Measurements from ENCODE around the gene NOL11. TPM values are rescaled to one million over a fixed set of nuclear protein-coding genes. Genes with fewer than 3 reads are reported as not detected.

The NOL11 gene
- total and polyA plus RNA-seq, 12 donors = 21.7 to 44.8 (median 24.7) TPM

DNA sequence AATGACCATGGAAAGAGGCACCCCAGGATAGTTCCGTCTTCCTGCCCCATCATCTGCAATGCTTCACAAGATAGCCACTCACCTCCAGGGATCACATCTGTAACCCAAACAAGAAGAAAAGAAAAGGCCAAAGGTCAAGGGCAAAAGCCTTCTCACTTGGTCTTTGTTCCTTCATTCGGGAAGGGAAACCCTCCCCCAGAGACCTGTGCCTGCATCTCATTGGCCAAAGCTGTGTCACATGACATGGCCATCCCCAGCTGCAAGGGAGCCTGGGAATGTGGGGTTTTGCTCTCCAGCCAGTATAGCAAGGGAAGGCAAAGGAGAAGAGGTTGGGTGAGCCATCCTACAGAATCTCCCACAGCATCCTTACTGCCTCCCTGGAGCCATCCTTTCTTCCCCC lies 47.9 kb downstream of the NOL11 start:
- 87 to 88% methylated on average over 2 of the region's 2 CpGs for WGBS, 2 donors
- H3K4me1 ChIP-seq = no peaks in the 10 kb centered on the region
- H3K27me3 ChIP-seq = no peaks in the 10 kb centered on the region
- ATAC-seq = no peak
- no peaks in the 10 kb centered on the region for H3K36me3 ChIP-seq
- H3K4me3 ChIP-seq = no peak overlapping the region
- intact Hi-C loops (cut with DNase I) = no loop called here
- TF ChIP-seq, protein P1, sequence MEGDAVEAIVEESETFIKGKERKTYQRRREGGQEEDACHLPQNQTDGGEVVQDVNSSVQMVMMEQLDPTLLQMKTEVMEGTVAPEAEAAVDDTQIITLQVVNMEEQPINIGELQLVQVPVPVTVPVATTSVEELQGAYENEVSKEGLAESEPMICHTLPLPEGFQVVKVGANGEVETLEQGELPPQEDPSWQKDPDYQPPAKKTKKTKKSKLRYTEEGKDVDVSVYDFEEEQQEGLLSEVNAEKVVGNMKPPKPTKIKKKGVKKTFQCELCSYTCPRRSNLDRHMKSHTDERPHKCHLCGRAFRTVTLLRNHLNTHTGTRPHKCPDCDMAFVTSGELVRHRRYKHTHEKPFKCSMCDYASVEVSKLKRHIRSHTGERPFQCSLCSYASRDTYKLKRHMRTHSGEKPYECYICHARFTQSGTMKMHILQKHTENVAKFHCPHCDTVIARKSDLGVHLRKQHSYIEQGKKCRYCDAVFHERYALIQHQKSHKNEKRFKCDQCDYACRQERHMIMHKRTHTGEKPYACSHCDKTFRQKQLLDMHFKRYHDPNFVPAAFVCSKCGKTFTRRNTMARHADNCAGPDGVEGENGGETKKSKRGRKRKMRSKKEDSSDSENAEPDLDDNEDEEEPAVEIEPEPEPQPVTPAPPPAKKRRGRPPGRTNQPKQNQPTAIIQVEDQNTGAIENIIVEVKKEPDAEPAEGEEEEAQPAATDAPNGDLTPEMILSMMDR (IDR thresholded peaks at IDR 0.05) = no peak
- no peaks in the 10 kb centered on the region for H3K9me3 ChIP-seq
- DNase-seq = no peak
- no peak overlapping the region for H3K27ac ChIP-seq

DNA sequence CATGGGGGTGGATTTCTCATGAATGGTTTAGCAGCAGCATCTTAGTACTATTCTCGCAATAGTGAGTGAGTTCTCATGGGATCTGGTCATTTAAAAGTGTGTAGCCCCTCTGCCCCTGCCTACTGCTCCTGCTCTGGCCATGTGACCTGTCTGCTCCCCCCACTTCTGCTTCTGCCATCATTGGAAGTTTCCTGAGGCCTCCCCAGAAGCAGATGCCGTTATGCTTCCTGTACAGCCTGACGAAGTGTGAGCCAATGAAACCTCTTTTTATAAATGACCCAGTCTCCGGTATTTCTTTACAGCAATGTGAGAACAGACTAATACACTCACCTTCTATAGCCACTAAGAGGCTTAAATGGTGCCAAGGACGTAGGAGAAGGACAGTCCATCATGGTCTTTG lies 51.5 kb downstream of the NOL11 start:
- H3K4me1 ChIP-seq = no peaks in the 10 kb centered on the region
- H3K27ac ChIP-seq = no peak overlapping the region
- H3K4me3 ChIP-seq = no peak overlapping the region
- no peaks in the 10 kb centered on the region for H3K9me3 ChIP-seq
- TF ChIP-seq, protein P1 (IDR thresholded peaks at IDR 0.05) = no peak
- H3K36me3 ChIP-seq = no peaks in the 10 kb centered on the region
- intact Hi-C loops (cut with DNase I) = no loop called here
- no peak for ATAC-seq
- 63 to 73% methylated on average over 5 of the region's 5 CpGs for WGBS, 2 donors
- DNase-seq = no peak
- H3K27me3 ChIP-seq = no peaks in the 10 kb centered on the region

DNA sequence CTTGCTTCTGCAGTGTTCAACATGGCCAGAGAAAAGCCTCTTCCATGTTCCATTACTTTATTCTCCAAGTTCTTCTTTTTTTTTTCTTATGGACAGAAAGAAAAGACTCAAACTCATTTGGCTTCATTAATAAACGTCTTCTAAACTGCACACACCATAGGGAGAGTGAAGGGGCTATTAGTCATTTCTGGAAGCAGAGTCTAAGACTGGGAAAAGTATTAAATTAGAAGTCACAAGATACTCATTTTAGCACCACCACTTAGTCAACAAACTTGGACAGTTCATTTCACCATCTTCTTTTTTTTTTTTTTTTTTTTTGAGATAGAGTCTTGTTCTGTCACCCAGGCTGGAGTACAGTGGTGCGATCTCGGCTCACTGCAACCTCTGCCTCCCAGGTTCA lies 52.8 kb downstream of the NOL11 start:
- WGBS, 2 donors = 85 to 90% methylated on average over 3 of the region's 3 CpGs
- TF ChIP-seq, protein P1 (IDR thresholded peaks at IDR 0.05) = no peak
- intact Hi-C loops (cut with DNase I) = no loop called here

DNA sequence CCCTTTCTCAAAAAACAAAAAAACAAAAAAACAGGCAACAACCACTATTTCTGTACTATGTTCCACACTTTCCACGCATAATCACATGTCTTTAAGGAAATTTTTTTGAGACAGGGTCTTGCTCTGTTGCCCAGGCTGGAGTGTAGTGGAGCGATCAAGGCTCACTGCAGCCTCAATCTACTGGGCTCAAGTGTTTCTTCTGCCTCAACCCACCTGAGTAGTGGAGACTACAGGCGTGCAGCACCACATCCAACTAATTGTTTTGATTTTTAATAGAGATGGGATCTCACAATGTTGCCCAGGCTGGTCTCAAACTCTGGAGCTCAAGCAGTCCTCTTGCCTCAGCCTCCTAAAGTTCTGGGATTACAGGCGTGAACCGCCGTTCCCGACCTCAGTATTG lies 54.9 kb downstream of the NOL11 start:
- Histone ChIP-seq H3K4me3 (no peak overlapping the region), H3K36me3 (no peaks in the 10 kb centered on the region), H3K4me1 (no peaks in the 10 kb centered on the region), H3K27me3 (no peaks in the 10 kb centered on the region), H3K9me3 (no peaks in the 10 kb centered on the region), H3K27ac (no peak overlapping the region)
- DNase-seq (no peak), ATAC-seq (no peak)
- 95% methylated on average over 7 of the region's 7 CpGs for WGBS, 2 donors
- intact Hi-C loops (cut with DNase I) = no loop called here
- TF ChIP-seq, protein P1 (IDR thresholded peaks at IDR 0.05) = no peak

More for the DNA sequence above, 52.8 kb downstream of the NOL11 start:
- ATAC-seq (no peak), DNase-seq (no peak)
- no peaks in the 10 kb centered on the region for H3K36me3 ChIP-seq
- no peaks in the 10 kb centered on the region for H3K4me1 ChIP-seq
- H3K4me3 ChIP-seq = no peak overlapping the region
- no peaks in the 10 kb centered on the region for H3K9me3 ChIP-seq
- H3K27ac ChIP-seq = no peak overlapping the region
- no peaks in the 10 kb centered on the region for H3K27me3 ChIP-seq

DNA sequence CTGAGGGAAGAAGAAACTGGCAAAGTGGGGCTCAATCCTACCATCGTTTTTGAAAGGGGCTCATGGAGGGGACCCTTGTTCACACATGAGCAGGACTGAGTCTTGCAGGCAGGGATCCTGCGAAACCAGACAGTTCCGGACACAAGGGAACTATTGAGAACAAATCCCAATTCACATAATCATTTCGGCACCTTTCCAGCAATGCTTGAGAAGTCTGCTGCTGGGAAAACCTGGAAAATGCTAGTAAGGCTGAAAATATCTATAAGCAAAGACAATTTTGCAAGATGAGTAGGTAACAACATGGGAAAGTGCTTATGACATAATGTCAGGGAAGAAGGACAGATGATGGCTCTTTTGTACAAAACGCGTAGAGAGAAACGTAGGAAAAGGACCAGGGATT lies 55.5 kb downstream of the NOL11 start:
- no peak for ATAC-seq

More for the DNA sequence above, 55.5 kb downstream of the NOL11 start:
- Histone ChIP-seq H3K9me3 (no peaks in the 10 kb centered on the region), H3K27ac (no peak overlapping the region), H3K36me3 (no peaks in the 10 kb centered on the region), H3K4me1 (no peaks in the 10 kb centered on the region), H3K4me3 (no peak overlapping the region), H3K27me3 (no peaks in the 10 kb centered on the region)
- 65 to 76% methylated on average over 7 of the region's 7 CpGs for WGBS, 2 donors
- intact Hi-C loops (cut with DNase I) = no loop called here
- TF ChIP-seq, protein P1 (IDR thresholded peaks at IDR 0.05) = no peak
- DNase-seq = no peak
